Fibroblast of skin of left quadriceps (primary cell): ENCODE measurements around the gene LRPAP1.

Experiments used
- DNase-seq, 2 experiments: peaks; one replicate each; pipeline ENCODE4 v3.0.0-alpha.2; 2013; ENCODE audit warnings: low read depth in 2 of 2

LRPAP1 gene

GRCh38 chr4:3532751-3533422 lies 665 bp upstream of the LRPAP1 start:
- no peak for DNase-seq

- no peak for DNase-seq
Measured at GRCh38 chr4:3531318-3531878, 824 bp downstream of the LRPAP1 start.

GRCh38 chr4:3530663-3531254 lies 1.5 kb downstream of the LRPAP1 start:
- DNase-seq: no peak

DNA sequence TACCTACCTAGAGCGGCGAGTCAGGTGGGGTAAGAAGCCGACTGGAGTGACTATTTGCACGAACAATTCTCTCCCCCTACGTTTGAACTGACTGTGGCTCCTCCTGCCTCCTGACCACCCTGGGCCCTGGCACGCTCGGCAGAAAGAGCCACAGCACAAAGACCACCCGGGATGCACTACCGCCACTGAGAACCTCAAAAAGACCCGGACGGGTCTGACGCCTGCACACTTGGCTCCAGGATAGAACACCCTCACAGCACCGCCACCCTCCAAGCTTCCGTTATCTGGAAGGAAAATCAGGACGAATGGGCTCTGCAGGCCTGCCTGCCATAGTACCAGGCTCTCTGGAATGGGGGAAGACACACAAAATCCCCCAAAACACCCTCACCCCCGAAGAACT lies 2.2 kb downstream of the LRPAP1 start:
- DNase-seq: no peak

- DNase-seq: no peak
Measured at GRCh38 chr4:3529363-3529762, 2.9 kb downstream of the LRPAP1 start.

DNA sequence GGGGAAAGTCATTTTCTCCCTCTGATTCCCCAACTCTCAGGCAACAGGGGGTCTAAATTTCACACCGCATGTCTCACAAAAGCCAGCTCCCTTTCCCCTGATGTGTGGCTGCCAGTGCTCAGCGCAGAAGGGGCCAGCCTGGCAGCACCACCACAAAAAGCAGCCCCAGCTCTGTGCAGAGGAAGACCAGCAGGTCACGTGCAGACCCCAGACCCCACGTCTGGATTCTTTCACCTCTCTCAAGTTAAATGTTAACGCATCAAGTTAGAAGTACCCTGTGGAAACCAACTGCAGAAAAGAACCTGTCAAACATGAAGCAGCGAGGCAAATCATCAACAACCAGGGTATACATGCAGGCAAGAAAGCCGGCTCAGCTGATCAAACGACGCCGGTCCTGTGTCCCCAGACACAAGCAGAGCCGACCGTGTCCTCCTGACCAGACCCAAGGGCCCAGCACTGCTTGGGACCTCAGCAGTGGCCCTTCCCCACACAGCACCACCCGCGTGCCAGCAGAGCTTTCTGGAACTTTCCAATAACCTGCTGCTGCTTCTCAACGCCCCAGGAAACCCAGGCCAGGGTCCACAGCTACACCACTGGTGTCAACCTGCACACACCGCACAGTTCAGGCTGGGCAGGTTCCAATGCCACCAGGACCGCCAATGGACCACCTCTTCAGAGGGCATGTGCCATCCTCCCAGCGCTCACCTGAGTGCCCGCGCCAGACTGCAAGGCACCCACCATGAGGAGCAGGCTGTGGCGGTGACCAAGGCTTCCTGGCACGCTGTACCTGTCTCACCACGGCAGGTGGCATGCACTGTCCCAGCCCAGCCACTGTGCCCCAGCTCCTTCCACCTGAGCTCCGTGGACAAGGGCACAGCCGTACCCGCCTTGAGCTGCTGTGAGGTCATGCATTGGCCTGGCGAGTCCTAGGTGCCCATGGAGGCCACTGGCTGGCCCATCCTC lies 4.0 kb downstream of the LRPAP1 start:
- no peak for DNase-seq

GRCh38 chr4:3527101-3527913 lies 4.9 kb downstream of the LRPAP1 start:
- DNase-seq: no peak

DNA sequence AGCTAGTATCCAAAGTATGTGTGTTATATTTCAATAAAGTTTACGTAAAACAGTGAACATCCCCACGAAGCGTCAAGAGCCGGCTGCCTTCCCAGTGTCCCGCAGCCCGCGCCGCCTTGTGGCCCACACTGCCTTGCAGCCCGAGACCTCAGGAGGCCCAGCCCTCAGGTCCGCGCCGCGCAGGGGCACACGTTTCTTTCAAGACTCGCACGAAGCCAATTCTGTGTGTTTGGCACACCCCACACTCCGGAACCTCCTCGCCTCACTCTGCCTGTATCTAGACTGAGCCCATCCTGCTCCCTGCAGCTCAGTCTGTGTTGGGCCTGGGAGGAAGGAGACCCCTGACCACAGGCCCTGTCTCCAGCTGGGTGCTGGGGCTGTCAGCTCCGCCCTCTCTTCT lies 5.8 kb downstream of the LRPAP1 start:
- no peak for DNase-seq

- DNase-seq: no peak
Measured at GRCh38 chr4:3525532-3526430, 6.4 kb downstream of the LRPAP1 start.

DNA sequence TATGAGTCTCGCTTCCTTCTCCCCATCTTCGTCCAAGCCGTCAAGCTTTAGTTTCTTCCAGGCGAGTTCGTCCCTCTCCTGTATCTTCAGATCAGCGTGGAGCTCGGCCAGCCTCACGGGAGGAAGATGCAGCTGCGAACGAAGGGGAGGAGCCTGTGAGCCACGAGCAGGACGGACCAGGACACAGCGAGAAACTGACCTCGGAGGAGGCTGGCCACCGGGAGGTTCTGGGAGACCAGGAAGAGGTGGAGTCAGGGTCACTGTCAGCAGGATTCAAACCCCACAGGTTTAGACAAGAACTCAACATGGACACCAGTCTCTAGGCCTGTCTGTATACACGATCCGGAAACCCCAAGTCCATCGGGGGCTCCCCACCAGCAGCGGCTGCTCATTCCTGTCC lies 7.3 kb downstream of the LRPAP1 start:
- no peak for DNase-seq

GRCh38 chr4:3524349-3524748 lies 7.9 kb downstream of the LRPAP1 start:
- DNase-seq: no peak

DNA sequence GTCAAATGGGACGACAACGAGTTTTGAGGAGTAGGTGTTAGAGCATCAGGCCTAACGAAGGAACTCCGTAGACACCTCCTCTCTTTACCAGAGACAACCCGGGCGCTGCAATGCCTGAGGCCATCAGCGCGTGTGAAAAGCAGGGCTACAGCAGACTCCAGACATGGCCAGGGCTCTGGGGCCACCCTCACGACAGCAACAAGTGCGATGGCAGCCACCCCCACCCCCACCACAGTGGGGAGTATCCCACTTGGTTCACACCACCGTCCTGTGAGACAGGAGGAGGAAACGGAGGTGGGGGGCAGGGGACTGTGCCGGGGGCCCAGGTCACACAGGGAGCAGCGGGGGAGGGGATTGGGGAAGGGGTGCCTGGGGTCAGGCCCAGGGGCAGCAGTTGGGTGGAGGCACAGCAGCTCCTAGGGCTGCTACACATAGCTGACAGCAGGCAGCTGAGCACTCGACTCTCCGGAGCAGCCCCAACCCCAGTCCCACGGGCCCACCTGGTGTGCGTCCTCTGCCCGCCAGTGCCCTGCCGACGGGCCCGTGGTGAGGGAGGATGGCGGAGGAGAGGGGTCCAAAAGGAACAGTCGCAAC lies 8.5 kb downstream of the LRPAP1 start:
- DNase-seq: no peak

DNA sequence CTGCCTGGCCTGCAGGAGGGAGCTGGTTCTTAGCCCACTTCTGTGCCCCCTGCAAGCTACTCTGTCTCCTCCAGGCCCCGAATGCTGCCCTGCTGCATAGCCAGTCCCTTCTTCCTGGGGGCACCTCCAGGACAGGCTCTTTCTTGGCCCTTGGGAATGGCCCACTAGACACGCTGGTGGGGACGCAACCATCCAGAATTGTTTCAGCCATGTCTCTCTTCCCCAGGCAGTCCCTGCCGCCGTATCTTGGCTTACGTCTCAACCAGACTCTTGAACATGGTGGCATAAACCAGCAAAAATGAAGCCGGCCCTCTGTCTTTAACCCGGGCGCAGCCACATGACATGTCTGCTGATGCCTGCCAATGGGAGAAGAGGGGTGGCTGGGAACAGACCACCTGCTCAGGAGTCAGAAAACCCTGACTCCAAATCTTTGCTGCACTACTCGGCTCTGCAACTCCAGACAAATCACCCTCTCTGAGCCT lies 9.0 kb downstream of the LRPAP1 start:
- no peak for DNase-seq

- no peak for DNase-seq
Measured at GRCh38 chr4:3522651-3523050, 9.6 kb downstream of the LRPAP1 start.

- no peak for DNase-seq
Measured at GRCh38 chr4:3522326-3522640, 9.9 kb downstream of the LRPAP1 start.

GRCh38 chr4:3521621-3522325 lies 10.4 kb downstream of the LRPAP1 start:
- no peak for DNase-seq

- DNase-seq: no peak
Measured at GRCh38 chr4:3520796-3521600, 11.2 kb downstream of the LRPAP1 start.

GRCh38 chr4:3520276-3520675 lies 11.9 kb downstream of the LRPAP1 start:
- no peak for DNase-seq
